Neural cell (in vitro differentiated cells): Measurements from ENCODE around the gene SPECC1L. TPM values are rescaled to one million over a fixed set of nuclear protein-coding genes. Genes with fewer than 3 reads are reported as not detected.

Source experiments
- H2AFZ ChIP-seq: fragments of 200-600, 300-800 bp; sonication (generic), shearing (Covaris generic); 2 replicates; pipeline ENCODE4 v1.6.0; 2014; ENCODE audit warnings: low read depth, mild to moderate bottlenecking, antibody characterized with exemption, low read length, moderate library complexity
- H3F3A ChIP-seq: fragments of 200-600 bp; shearing (Covaris generic); 2 replicates; pipeline ENCODE4 v1.6.1; 2016; ENCODE audit warnings: mild to moderate bottlenecking, moderate library complexity, mixed read lengths, antibody characterized with exemption, low read length; ENCODE audit not compliant: insufficient read depth, poor library complexity, severe bottlenecking
- H3K27ac ChIP-seq: fragments of 200-600, 300-800 bp; sonication (generic), shearing (Covaris generic); 2 replicates; pipeline ENCODE4 v1.5.1; 2014; ENCODE audit warnings: mild to moderate bottlenecking, low read length, moderate library complexity
- H3K27me3 ChIP-seq: fragments of 300-800, 200-600 bp; sonication (generic), shearing (Covaris generic); 2 replicates; pipeline ENCODE4 v1.6.0; 2014; ENCODE audit warnings: mild to moderate bottlenecking, low read depth, low read length, moderate library complexity; ENCODE audit not compliant: insufficient read depth
- H3K36me3 ChIP-seq: fragments of 300-800, 200-600 bp; sonication (generic), shearing (Covaris generic); 2 replicates; pipeline ENCODE4 v1.5.1; 2014; ENCODE audit warnings: mild to moderate bottlenecking, antibody characterized with exemption, low read length, moderate library complexity; ENCODE audit not compliant: insufficient read depth
- H3K4me2 ChIP-seq: fragments of 300-800, 200-600 bp; sonication (generic), shearing (Covaris generic); 2 replicates; pipeline ENCODE4 v1.6.0; 2014; ENCODE audit warnings: mild to moderate bottlenecking, low read length
- H3K4me3 ChIP-seq: fragments of 300-800, 200-600 bp; sonication (generic), shearing (Covaris generic); 2 replicates; pipeline ENCODE4 v1.5.1; 2014; ENCODE audit warnings: mild to moderate bottlenecking, low read length, moderate library complexity
- H3K79me2 ChIP-seq: fragments of 200-600 bp; shearing (Covaris generic); replicated peaks from 2 replicates; pipeline ENCODE4 v1.6.0; 2014; ENCODE audit warnings: mild to moderate bottlenecking, low read length, moderate library complexity; ENCODE audit not compliant: insufficient read depth
- H3K9ac ChIP-seq: fragments of 300-800, 200-600 bp; sonication (generic), shearing (Covaris generic); 2 replicates; pipeline ENCODE4 v1.6.1; 2016; ENCODE audit warnings: mild to moderate bottlenecking, low read length, mixed read lengths
- H3K9me2 ChIP-seq: fragments of 200-600 bp; shearing (Covaris generic); 2 replicates; pipeline ENCODE4 v1.6.1; 2016; ENCODE audit warnings: mild to moderate bottlenecking, low read length, mixed read lengths; ENCODE audit not compliant: insufficient read depth
- H3K9me3 ChIP-seq: fragments of 200-600, 300-800 bp; sonication (generic), shearing (Covaris generic); 2 replicates; pipeline ENCODE4 v1.6.1; 2016; ENCODE audit warnings: mild to moderate bottlenecking, mixed run types, low read length, moderate library complexity, mixed read lengths
- H4K20me1 ChIP-seq: fragments of 200-600 bp; shearing (Covaris generic); 2 replicates; pipeline ENCODE4 v1.6.1; 2016; ENCODE audit warnings: mild to moderate bottlenecking, mixed run types; ENCODE audit not compliant: insufficient read depth
- EP300 ChIP-seq: fragments of 450-650 bp; conservative IDR thresholded peaks from 2 replicates; pipeline ENCODE4 v1.6.1; 2014; ENCODE audit warnings: antibody characterized with exemption, mild to moderate bottlenecking, moderate library complexity; ENCODE audit not compliant: poor library complexity, severe bottlenecking
- EZH2 ChIP-seq: fragments of 200-600, 300-800 bp; shearing (Covaris generic), sonication (generic); IDR thresholded peaks from 2 replicates; pipeline ENCODE4 v1.6.1; 2014; ENCODE audit warnings: antibody characterized with exemption, low read length, borderline replicate concordance, mild to moderate bottlenecking; ENCODE audit not compliant: insufficient read depth, poor library complexity, severe bottlenecking
- MXI1 ChIP-seq: fragments of 450-650 bp; conservative IDR thresholded peaks from 2 replicates; pipeline ENCODE4 v1.6.1; 2014; ENCODE audit warnings: antibody characterized with exemption, mild to moderate bottlenecking; ENCODE audit not compliant: poor library complexity, severe bottlenecking
- POLR2AphosphoS5 ChIP-seq: IDR thresholded peaks from 2 replicates; pipeline ENCODE4 v1.6.1; 2012
- RAD21 ChIP-seq: fragments of 450-650 bp; conservative IDR thresholded peaks from 2 replicates; pipeline ENCODE4 v1.6.1; 2014; ENCODE audit warnings: antibody characterized with exemption, mild to moderate bottlenecking, moderate library complexity
- SMC3 ChIP-seq: fragments of 450-650 bp; conservative IDR thresholded peaks from 2 replicates; pipeline ENCODE4 v1.6.1; 2014; ENCODE audit warnings: antibody characterized with exemption, mild to moderate bottlenecking, moderate library complexity; ENCODE audit not compliant: poor library complexity
- TAF1 ChIP-seq: IDR thresholded peaks from 2 replicates; pipeline ENCODE4 v1.6.1; 2012; ENCODE audit warnings: low read depth
- polyA plus RNA-seq: library from polyadenylated mRNA; depleted of rRNA; stranded (reverse); fragments of >200 nt; gene quantifications from 2 replicates; pipeline ENCODE4 v1.2.3, GENCODE V29; 2014
- TF ChIP-seq, protein P1 (sequence below): IDR thresholded peaks from 2 replicates; pipeline ENCODE4 v1.6.1; 2012; ENCODE audit warnings: borderline replicate concordance
- TF ChIP-seq, protein P2 (sequence below): fragments of 450-650 bp; IDR thresholded peaks from 2 replicates; pipeline ENCODE4 v1.5.1; 2014; ENCODE audit warnings: antibody characterized with exemption, mild to moderate bottlenecking, moderate library complexity; ENCODE audit not compliant: poor library complexity, severe bottlenecking

Gene SPECC1L
- polyA plus RNA-seq, 1 donor from 2014 or later: 27.1 TPM

DNA sequence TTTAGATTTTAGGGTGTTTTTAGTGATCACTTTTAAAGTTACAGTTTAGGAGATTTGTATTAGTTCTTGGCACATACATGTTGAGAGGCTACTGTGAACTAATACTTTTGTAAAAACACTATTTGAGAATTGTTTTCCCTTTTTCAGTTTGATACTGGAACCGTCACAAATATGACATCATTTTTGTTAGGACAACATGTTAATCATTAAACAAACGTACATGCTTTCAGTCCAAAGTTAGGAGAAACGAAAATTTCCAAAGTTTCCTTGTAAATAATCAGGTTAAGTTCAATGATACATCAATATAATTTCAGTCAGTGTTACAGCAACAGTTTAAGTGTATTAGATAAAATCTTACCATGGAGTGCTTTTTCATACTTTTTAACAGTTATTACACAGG lies 53.1 kb downstream of the SPECC1L start:
- Histone ChIP-seq H3F3A (no peaks in the 10 kb centered on the region), H3K9me3 (no peaks in the 10 kb centered on the region), H3K9me2 (no peaks in the 10 kb centered on the region), H2AFZ (no peak overlapping the region), H3K27me3 (no peaks in the 10 kb centered on the region), H3K27ac (no peak overlapping the region), H3K36me3 (peaks cover 10% of the 10 kb centered on the region), H3K4me2 (no peak overlapping the region), H3K4me3 (no peak overlapping the region), H4K20me1 (no peaks in the 10 kb centered on the region), H3K9ac (no peak overlapping the region), H3K79me2 (peaks cover 3% of the 10 kb centered on the region)
- TF ChIP-seq EP300 (no peak), TAF1 (no peak), EZH2 (no peak), MXI1 (no peak), SMC3 (no peak), POLR2AphosphoS5 (no peak)
- TF ChIP-seq, protein P1, sequence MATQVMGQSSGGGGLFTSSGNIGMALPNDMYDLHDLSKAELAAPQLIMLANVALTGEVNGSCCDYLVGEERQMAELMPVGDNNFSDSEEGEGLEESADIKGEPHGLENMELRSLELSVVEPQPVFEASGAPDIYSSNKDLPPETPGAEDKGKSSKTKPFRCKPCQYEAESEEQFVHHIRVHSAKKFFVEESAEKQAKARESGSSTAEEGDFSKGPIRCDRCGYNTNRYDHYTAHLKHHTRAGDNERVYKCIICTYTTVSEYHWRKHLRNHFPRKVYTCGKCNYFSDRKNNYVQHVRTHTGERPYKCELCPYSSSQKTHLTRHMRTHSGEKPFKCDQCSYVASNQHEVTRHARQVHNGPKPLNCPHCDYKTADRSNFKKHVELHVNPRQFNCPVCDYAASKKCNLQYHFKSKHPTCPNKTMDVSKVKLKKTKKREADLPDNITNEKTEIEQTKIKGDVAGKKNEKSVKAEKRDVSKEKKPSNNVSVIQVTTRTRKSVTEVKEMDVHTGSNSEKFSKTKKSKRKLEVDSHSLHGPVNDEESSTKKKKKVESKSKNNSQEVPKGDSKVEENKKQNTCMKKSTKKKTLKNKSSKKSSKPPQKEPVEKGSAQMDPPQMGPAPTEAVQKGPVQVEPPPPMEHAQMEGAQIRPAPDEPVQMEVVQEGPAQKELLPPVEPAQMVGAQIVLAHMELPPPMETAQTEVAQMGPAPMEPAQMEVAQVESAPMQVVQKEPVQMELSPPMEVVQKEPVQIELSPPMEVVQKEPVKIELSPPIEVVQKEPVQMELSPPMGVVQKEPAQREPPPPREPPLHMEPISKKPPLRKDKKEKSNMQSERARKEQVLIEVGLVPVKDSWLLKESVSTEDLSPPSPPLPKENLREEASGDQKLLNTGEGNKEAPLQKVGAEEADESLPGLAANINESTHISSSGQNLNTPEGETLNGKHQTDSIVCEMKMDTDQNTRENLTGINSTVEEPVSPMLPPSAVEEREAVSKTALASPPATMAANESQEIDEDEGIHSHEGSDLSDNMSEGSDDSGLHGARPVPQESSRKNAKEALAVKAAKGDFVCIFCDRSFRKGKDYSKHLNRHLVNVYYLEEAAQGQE: no peak
- TF ChIP-seq, protein P2, sequence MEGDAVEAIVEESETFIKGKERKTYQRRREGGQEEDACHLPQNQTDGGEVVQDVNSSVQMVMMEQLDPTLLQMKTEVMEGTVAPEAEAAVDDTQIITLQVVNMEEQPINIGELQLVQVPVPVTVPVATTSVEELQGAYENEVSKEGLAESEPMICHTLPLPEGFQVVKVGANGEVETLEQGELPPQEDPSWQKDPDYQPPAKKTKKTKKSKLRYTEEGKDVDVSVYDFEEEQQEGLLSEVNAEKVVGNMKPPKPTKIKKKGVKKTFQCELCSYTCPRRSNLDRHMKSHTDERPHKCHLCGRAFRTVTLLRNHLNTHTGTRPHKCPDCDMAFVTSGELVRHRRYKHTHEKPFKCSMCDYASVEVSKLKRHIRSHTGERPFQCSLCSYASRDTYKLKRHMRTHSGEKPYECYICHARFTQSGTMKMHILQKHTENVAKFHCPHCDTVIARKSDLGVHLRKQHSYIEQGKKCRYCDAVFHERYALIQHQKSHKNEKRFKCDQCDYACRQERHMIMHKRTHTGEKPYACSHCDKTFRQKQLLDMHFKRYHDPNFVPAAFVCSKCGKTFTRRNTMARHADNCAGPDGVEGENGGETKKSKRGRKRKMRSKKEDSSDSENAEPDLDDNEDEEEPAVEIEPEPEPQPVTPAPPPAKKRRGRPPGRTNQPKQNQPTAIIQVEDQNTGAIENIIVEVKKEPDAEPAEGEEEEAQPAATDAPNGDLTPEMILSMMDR: no peak

DNA sequence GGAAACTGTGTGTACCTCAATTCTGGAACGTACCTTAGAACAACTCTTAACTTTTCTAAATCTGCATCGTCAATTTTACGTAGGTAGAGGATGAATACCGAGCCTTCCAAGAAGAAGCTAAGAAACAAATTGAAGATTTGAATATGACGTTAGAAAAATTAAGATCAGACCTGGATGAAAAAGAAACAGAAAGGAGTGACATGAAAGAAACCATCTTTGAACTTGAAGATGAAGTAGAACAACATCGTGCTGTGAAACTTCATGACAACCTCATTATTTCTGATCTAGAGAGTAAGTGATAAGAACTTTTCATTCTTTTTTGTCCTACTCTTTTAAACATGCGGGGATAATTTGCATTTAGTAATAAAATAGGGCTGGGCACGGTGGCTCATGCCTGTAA lies 53.5 kb downstream of the SPECC1L start:
- no peak overlapping the region for H2AFZ ChIP-seq
- no peaks in the 10 kb centered on the region for H4K20me1 ChIP-seq
- peaks cover 3% of the 10 kb centered on the region for H3K79me2 ChIP-seq
- no peaks in the 10 kb centered on the region for H3F3A ChIP-seq
- H3K4me2 ChIP-seq: no peak overlapping the region
- H3K9me2 ChIP-seq: no peaks in the 10 kb centered on the region
- TF ChIP-seq POLR2AphosphoS5 (no peak), TAF1 (no peak), EZH2 (no peak), RAD21 (no peak), MXI1 (no peak), EP300 (no peak), SMC3 (no peak)
- TF ChIP-seq, protein P2: no peak
- TF ChIP-seq, protein P1: no peak
- H3K27me3 ChIP-seq: no peaks in the 10 kb centered on the region
- peaks cover 10% of the 10 kb centered on the region for H3K36me3 ChIP-seq
- no peak overlapping the region for H3K27ac ChIP-seq
- H3K4me3 ChIP-seq: no peak overlapping the region
- H3K9me3 ChIP-seq: no peaks in the 10 kb centered on the region
- H3K9ac ChIP-seq: no peak overlapping the region
